IMR-90 (cell line): ENCODE measurements around the gene ACYP1. TPM values are rescaled to one million over a fixed set of nuclear protein-coding genes. Genes with fewer than 3 reads are reported as not detected.

ENCODE experiments used
- ATAC-seq: fragments of 200-7000 bp; cut with Tn5 transposase; 2 replicates; pipeline ENCODE4 v1.9.1; 2020; ENCODE audit warnings: low read depth, mild to moderate bottlenecking, moderate library complexity
- BruUV-seq: library from RNA; stranded (reverse); fragments of 400-500 nt; replicated peaks from 2 replicates; lab custom pipeline; 2021; lab: Mats Ljungman, UMichigan
- CTCF ChIA-PET: fragments of 300-600 bp; formaldehyde crosslinking; extraction: SDS; loops from one replicate; lab custom pipeline; 2021; ENCODE audit warnings: antibody characterized with exemption; lab: Yijun Ruan, JAX
- POLR2A ChIA-PET: fragments of 300-600 bp; sonication (Branson Sonifier 250); formaldehyde crosslinking; loops from one replicate; lab custom pipeline; 2022; ENCODE audit warnings: antibody characterized with exemption; ENCODE audit not compliant: unreplicated experiment; lab: Charles Lee
- DNase-seq: peaks from one replicate; pipeline ENCODE4 v3.0.0; 2013
- H2AFZ ChIP-seq: replicated peaks from 2 replicates; pipeline ENCODE3; 2013; ENCODE audit warnings: low read length, mild to moderate bottlenecking; ENCODE audit not compliant: poor library complexity
- H2AK5ac ChIP-seq: 2 replicates; pipeline ENCODE4 v1.6.1; 2013; ENCODE audit warnings: low read depth, low read length, inconsistent platforms
- H2AK9ac ChIP-seq: replicated peaks from 2 replicates; pipeline ENCODE3; 2013; ENCODE audit warnings: mild to moderate bottlenecking, low read depth, low read length, moderate library complexity; ENCODE audit not compliant: poor library complexity
- H2BK120ac ChIP-seq: 2 replicates; pipeline ENCODE4 v1.6.1; 2013; ENCODE audit warnings: low read depth, low read length, inconsistent platforms
- H2BK15ac ChIP-seq: 3 replicates; pipeline ENCODE4 v1.6.1; 2013; ENCODE audit warnings: low read depth, low read length, inconsistent platforms
- H2BK20ac ChIP-seq: 2 replicates; pipeline ENCODE4 v1.6.1; 2013; ENCODE audit warnings: low read depth, mild to moderate bottlenecking, inconsistent platforms, low read length, moderate library complexity
- H2BK5ac ChIP-seq: 2 replicates; pipeline ENCODE4 v1.6.1; 2013; ENCODE audit warnings: mild to moderate bottlenecking, low read depth, low read length, inconsistent platforms; ENCODE audit not compliant: poor library complexity, severe bottlenecking
- H3K14ac ChIP-seq: replicated peaks from 2 replicates; pipeline ENCODE4 v1.6.1; 2013; ENCODE audit warnings: low read depth, low read length, inconsistent platforms
- H3K18ac ChIP-seq: 2 replicates; pipeline ENCODE4 v1.6.1; 2013; ENCODE audit warnings: low read depth, low read length, control low read depth
- H3K23ac ChIP-seq: 2 replicates; pipeline ENCODE4 v1.6.1; 2013; ENCODE audit warnings: low read depth, low read length, inconsistent platforms
- H3K27ac ChIP-seq: 2 replicates; pipeline ENCODE4 v1.5.1; 2013; ENCODE audit warnings: mild to moderate bottlenecking, control low read depth, low read length; ENCODE audit not compliant: insufficient read depth
- H3K27me3 ChIP-seq: 2 replicates; pipeline ENCODE4 v1.6.1; 2013; ENCODE audit warnings: low read length; ENCODE audit not compliant: control insufficient read depth, insufficient read depth
- H3K36me3 ChIP-seq: 2 replicates; pipeline ENCODE4 v1.6.1; 2013; ENCODE audit warnings: low read length, mixed read lengths; ENCODE audit not compliant: control insufficient read depth, insufficient read depth
- H3K4ac ChIP-seq: 2 replicates; pipeline ENCODE4 v1.6.1; 2013; ENCODE audit warnings: low read depth, low read length, inconsistent platforms
- H3K4me1 ChIP-seq: 2 replicates; pipeline ENCODE4 v1.6.1; 2013; ENCODE audit warnings: low read length, mixed read lengths; ENCODE audit not compliant: control insufficient read depth, insufficient read depth
- H3K4me2 ChIP-seq: 2 replicates; pipeline ENCODE4 v1.6.1; 2013; ENCODE audit warnings: low read depth, mild to moderate bottlenecking, control low read depth, low read length, moderate library complexity
- H3K4me3 ChIP-seq: 2 replicates; pipeline ENCODE4 v1.5.1; 2013; ENCODE audit warnings: low read depth, mild to moderate bottlenecking, control low read depth, low read length, moderate library complexity; ENCODE audit not compliant: insufficient read depth
- H3K56ac ChIP-seq: 2 replicates; pipeline ENCODE4 v1.6.1; 2013; ENCODE audit warnings: low read length, inconsistent platforms; ENCODE audit not compliant: insufficient read depth; ENCODE audit errors: extremely low read depth
- H3K79me1 ChIP-seq, 2 experiments: 2 replicates each; pipeline ENCODE4 v1.6.1; 2013; ENCODE audit warnings: low read length in 2 of 2, inconsistent platforms in 1 of 2, low read depth in 1 of 2
- H3K9ac ChIP-seq: 2 replicates; pipeline ENCODE4 v1.6.1; 2013; ENCODE audit warnings: low read depth, low read length, control low read depth
- H3K9me1 ChIP-seq: 2 replicates; pipeline ENCODE4 v1.6.1; 2013; ENCODE audit warnings: low read length, inconsistent platforms; ENCODE audit not compliant: insufficient read depth
- H3K9me3 ChIP-seq: 2 replicates; pipeline ENCODE4 v1.6.1; 2013; ENCODE audit warnings: low read length; ENCODE audit not compliant: control insufficient read depth, insufficient read depth
- H4K20me1 ChIP-seq: 2 replicates; pipeline ENCODE4 v1.6.1; 2013; ENCODE audit warnings: low read length, inconsistent platforms; ENCODE audit not compliant: insufficient read depth
- H4K5ac ChIP-seq: 2 replicates; pipeline ENCODE4 v1.6.1; 2013; ENCODE audit warnings: mild to moderate bottlenecking, low read depth, low read length, control low read depth
- H4K8ac ChIP-seq, 2 experiments: 2 replicates each; pipeline ENCODE4 v1.6.1; 2013; ENCODE audit warnings: low read depth in 2 of 2, low read length in 2 of 2, control low read depth in 1 of 2, inconsistent platforms in 1 of 2
- H4K91ac ChIP-seq: 2 replicates; pipeline ENCODE4 v1.6.1; 2013; ENCODE audit warnings: low read depth, low read length, inconsistent platforms; ENCODE audit not compliant: insufficient read depth
- BHLHE40 ChIP-seq: fragments of 150-350 bp; IDR thresholded peaks from 2 replicates; pipeline ENCODE4 v1.6.1; 2016; ENCODE audit warnings: mild to moderate bottlenecking, low read depth, low read length
- CEBPB ChIP-seq: IDR thresholded peaks from 2 replicates; pipeline ENCODE4 v1.6.1; 2012; ENCODE audit warnings: low read depth, low read length, improper control_type of control experiment
- CHD1 ChIP-seq: IDR thresholded peaks from 2 replicates; pipeline ENCODE4 v1.6.1; 2012; ENCODE audit warnings: low read depth, low read length, improper control_type of control experiment
- ELK1 ChIP-seq: fragments of 150-350 bp; IDR thresholded peaks from 2 replicates; pipeline ENCODE4 v1.6.1; 2016; ENCODE audit warnings: low read depth, mild to moderate bottlenecking, low read length, moderate library complexity, borderline replicate concordance
- FOS ChIP-seq: fragments of 150-350 bp; IDR thresholded peaks from 2 replicates; pipeline ENCODE4 v1.6.1; 2016; ENCODE audit warnings: low read depth, low read length
- MAFK ChIP-seq: IDR thresholded peaks from 2 replicates; pipeline ENCODE4 v1.6.1; 2012; ENCODE audit warnings: low read depth, low read length, improper control_type of control experiment
- MXI1 ChIP-seq: IDR thresholded peaks from 2 replicates; pipeline ENCODE4 v1.6.1; 2012; ENCODE audit warnings: low read depth, mild to moderate bottlenecking, low read length, moderate library complexity, borderline replicate concordance
- NFE2L2 ChIP-seq: fragments of 150-350 bp; IDR thresholded peaks from 2 replicates; pipeline ENCODE4 v1.6.1; 2016; ENCODE audit warnings: low read depth, mild to moderate bottlenecking, low read length
- POLR2A ChIP-seq: IDR thresholded peaks from 2 replicates; pipeline ENCODE4 v1.6.1; 2012; ENCODE audit warnings: mild to moderate bottlenecking, low read depth, low read length
- RAD21 ChIP-seq: IDR thresholded peaks from 2 replicates; pipeline ENCODE4 v1.6.1; 2012; ENCODE audit warnings: low read length, improper control_type of control experiment
- RCOR1 ChIP-seq: IDR thresholded peaks from 2 replicates; pipeline ENCODE4 v1.6.1; 2012; ENCODE audit warnings: mild to moderate bottlenecking, low read length, improper control_type of control experiment; ENCODE audit not compliant: insufficient replicate concordance
- RFX5 ChIP-seq: IDR thresholded peaks from 2 replicates; pipeline ENCODE4 v1.8.0; 2012; ENCODE audit warnings: low read depth, mild to moderate bottlenecking, low read length, moderate library complexity
- USF2 ChIP-seq: fragments of 150-350 bp; IDR thresholded peaks from 2 replicates; pipeline ENCODE4 v1.6.1; 2017; ENCODE audit warnings: mild to moderate bottlenecking, antibody characterized with exemption, low read length, low read depth
- WGBS, 2 experiments: methylation state at CpG; one replicate each; pipeline versions ENCODE4 v1.1.5 to v1.1.7; 2013; ENCODE audit warnings: missing lambda C conversion rate in 2 of 2; ENCODE audit not compliant: insufficient read length in 1 of 2; ENCODE audit errors: extremely low coverage in 2 of 2; 5-methylcytosine and 5-hydroxymethylcytosine counted together
- dilution Hi-C: fragments of 300-500 bp; cut with HindIII; formaldehyde crosslinking; loops from one replicate; pipeline ENCODE4 v1.14.3; 2018; ENCODE audit warnings: low sequenced_read_pairs; ENCODE audit not compliant: unreplicated experiment
- in situ Hi-C: fragments of 300-500 bp; cut with MboI; formaldehyde crosslinking; loops from 3 replicates; pipeline ENCODE4 v1.14.3; 2019; ENCODE audit warnings: low sequenced_read_pairs, inconsistent platforms, mixed read lengths
- intact Hi-C: fragments of 100-400 bp; cut with micrococcal nuclease; formaldehyde crosslinking; loops from 2 replicates; pipeline ENCODE4 v1.10.0; 2022
- polyA plus RNA-seq, 3 experiments: library from polyadenylated mRNA; depleted of rRNA; stranded (reverse); fragments of >200 nt; gene quantifications; 2 replicates each; pipeline ENCODE4 v1.2.3, GENCODE V29; 2012; ENCODE audit warnings: low replicate concordance in 1 of 3
- total RNA-seq: library from RNA; depleted of rRNA; stranded (reverse); fragments of >200 nt; gene quantifications from 2 replicates; pipeline ENCODE4 v1.2.3, GENCODE V29; 2012

ACYP1 gene
- total and polyA plus RNA-seq, 2 of the 4 experiments (the other 2 are of a cell fraction) = 4.1 to 24.0 TPM

- H3K79me1 ChIP-seq = peaks cover 5 to 13% of the 10 kb centered on the region in 2 experiments; a peak in 2 of 4 replicates
- no peak overlapping the region for H2AK5ac ChIP-seq
- no peak overlapping the region for H4K91ac ChIP-seq
- dilution Hi-C loops = no loop called here
- H3K9me1 ChIP-seq = peaks cover 12% of the 10 kb centered on the region
- no peak overlapping the region for H3K4me3 ChIP-seq
- H2AK9ac ChIP-seq = no peak overlapping the region
- H2BK5ac ChIP-seq = no peak overlapping the region
- intact Hi-C loops = no loop called here
- CTCF ChIA-PET = no interaction called here
- no CpG with 5 or more reads among the region's 2 CpGs for WGBS, 2 experiments
- no peaks in the 10 kb centered on the region for H4K20me1 ChIP-seq
- H3K9ac ChIP-seq = no peak overlapping the region
- DNase-seq (no peak), ATAC-seq (no peak)
- H2BK20ac ChIP-seq = no peak overlapping the region
- no peak overlapping the region for H2AFZ ChIP-seq
- H3K56ac ChIP-seq = no peak overlapping the region
- no peak overlapping the region for H3K18ac ChIP-seq
- in situ Hi-C loops = no loop called here
- no peak overlapping the region for H3K23ac ChIP-seq
- no peak for TF ChIP-seq MAFK
- no peak for TF ChIP-seq ELK1
- no peak for TF ChIP-seq MXI1
- no peak for TF ChIP-seq BHLHE40
- no peak for TF ChIP-seq CHD1
- no peak for TF ChIP-seq NFE2L2
- TF ChIP-seq RCOR1 = no peak
- no peak for TF ChIP-seq RFX5
- TF ChIP-seq RAD21 = no peak
- no peak for TF ChIP-seq CEBPB
- no peak for TF ChIP-seq POLR2A
- TF ChIP-seq FOS = no peak
- TF ChIP-seq USF2 = no peak
- H2BK120ac ChIP-seq = no peak overlapping the region
- no peak overlapping the region for H4K5ac ChIP-seq
- no TSS peak for BruUV-seq
- H3K9me3 ChIP-seq = no peaks in the 10 kb centered on the region
- H3K27me3 ChIP-seq = no peaks in the 10 kb centered on the region
- no peak overlapping the region for H3K14ac ChIP-seq
- H3K27ac ChIP-seq = no peak overlapping the region
- no peak overlapping the region for H3K4me2 ChIP-seq
- H3K4me1 ChIP-seq = peaks cover 10% of the 10 kb centered on the region
- no peak overlapping the region for H4K8ac ChIP-seq
- H3K4ac ChIP-seq = no peak overlapping the region
- POLR2A ChIA-PET = no interaction called here
- peaks cover 3% of the 10 kb centered on the region; the same call in 1 of the 2 replicates for H3K36me3 ChIP-seq
- no peak overlapping the region for H2BK15ac ChIP-seq
Observed at GRCh38 chr14:75040959-75041358, 22.9 kb downstream of the ACYP1 start.
